ENCODE results near the gene SUGCT. TPM values are rescaled to one million over a fixed set of nuclear protein-coding genes. Genes with fewer than 3 reads are reported as not detected.

Gene SUGCT
- total RNA-seq, 1 donor from 2014 or later: 9.8 TPM

DNA sequence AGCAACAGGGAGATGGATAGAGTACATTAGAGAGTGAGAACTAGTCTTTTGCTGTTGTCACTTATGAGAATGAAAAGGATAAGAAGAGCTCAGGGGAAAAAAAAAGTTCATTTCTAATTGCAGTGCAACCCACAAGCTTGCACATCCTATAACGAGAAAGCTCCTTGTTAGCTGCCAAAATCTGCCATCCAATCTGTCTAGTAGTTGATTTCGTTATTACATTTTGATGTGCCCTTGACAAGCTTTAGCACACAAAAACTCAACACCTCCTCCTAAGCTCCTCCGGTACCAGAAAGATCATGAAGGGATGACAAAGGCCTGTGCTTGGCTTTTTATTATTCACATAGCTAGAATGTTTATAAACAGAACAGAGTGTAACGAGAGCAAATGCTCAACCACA lies 519.4 kb downstream of the SUGCT start:
- Mint-ChIP-seq H3K9me3 (peaks cover 13% of the 10 kb centered on the region), H3K4me1 (peaks cover 10% of the 10 kb centered on the region), H3K4me3 (no peak overlapping the region), H3K36me3 (peaks cover 8% of the 10 kb centered on the region), H3K27ac (no peak overlapping the region), H3K27me3 (ENCODE audit: low read depth) (no peaks in the 10 kb centered on the region)
- DNase-seq (ENCODE audit: low spot score in 2 of 2, unreplicated experiment in 2 of 2): no peak
- TF ChIP-seq, protein P1, sequence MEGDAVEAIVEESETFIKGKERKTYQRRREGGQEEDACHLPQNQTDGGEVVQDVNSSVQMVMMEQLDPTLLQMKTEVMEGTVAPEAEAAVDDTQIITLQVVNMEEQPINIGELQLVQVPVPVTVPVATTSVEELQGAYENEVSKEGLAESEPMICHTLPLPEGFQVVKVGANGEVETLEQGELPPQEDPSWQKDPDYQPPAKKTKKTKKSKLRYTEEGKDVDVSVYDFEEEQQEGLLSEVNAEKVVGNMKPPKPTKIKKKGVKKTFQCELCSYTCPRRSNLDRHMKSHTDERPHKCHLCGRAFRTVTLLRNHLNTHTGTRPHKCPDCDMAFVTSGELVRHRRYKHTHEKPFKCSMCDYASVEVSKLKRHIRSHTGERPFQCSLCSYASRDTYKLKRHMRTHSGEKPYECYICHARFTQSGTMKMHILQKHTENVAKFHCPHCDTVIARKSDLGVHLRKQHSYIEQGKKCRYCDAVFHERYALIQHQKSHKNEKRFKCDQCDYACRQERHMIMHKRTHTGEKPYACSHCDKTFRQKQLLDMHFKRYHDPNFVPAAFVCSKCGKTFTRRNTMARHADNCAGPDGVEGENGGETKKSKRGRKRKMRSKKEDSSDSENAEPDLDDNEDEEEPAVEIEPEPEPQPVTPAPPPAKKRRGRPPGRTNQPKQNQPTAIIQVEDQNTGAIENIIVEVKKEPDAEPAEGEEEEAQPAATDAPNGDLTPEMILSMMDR (IDR thresholded peaks at IDR 0.05; ENCODE audit: unreplicated experiment): no peak

DNA sequence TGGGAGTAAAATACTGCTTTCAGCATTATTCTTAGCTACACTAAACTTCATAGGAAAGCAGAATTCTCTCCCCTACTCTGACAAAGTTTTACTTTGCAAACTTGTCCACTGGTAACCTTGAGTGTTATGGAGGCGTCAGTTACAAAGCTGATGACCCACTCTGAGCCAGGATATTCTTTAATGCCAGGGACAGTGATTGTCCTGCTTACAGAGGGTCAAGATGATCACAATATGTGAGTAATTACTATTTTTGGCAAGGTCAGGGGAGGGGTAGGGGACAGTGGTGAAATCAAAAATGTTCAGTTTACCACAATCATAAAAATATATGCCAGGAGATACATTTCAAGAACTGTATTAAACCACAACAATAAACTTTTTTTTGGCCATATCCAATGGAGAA lies 520.6 kb downstream of the SUGCT start:
- Mint-ChIP-seq H3K27me3 (ENCODE audit: low read depth) (no peaks in the 10 kb centered on the region), H3K4me3 (no peak overlapping the region), H3K4me1 (peaks cover 10% of the 10 kb centered on the region), H3K36me3 (peaks cover 8% of the 10 kb centered on the region), H3K9me3 (peaks cover 16% of the 10 kb centered on the region), H3K27ac (no peak overlapping the region)
- TF ChIP-seq, protein P1 (IDR thresholded peaks at IDR 0.05; ENCODE audit: unreplicated experiment): no peak
- DNase-seq (ENCODE audit: low spot score in 2 of 2, unreplicated experiment in 2 of 2): no peak

DNA sequence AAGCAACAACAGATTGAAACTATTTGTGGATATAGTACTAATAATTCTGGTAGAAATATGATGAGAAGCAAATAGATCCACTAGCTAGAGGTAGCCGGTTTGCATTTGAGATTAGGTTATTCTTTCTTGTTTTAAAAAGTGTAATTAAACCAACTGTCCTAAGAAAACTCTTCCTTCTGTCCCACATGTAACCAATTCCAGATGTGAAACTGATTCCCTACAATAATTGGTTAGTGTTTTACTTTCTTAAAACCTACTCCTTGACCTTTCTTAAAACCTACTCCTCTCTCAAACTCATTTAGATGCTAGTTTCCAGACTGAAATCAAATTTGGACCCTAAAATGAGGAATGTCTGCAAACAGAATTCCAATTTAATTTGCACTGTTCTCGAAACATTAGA lies 521.5 kb downstream of the SUGCT start:
- TF ChIP-seq, protein P1 (IDR thresholded peaks at IDR 0.05; ENCODE audit: unreplicated experiment): no peak
- H3K4me1 Mint-ChIP-seq: peaks cover 12% of the 10 kb centered on the region
- H3K27ac Mint-ChIP-seq: peak overlapping the region; percentile 28
- H3K9me3 Mint-ChIP-seq: peaks cover 15% of the 10 kb centered on the region
- H3K4me3 Mint-ChIP-seq: no peak overlapping the region
- H3K36me3 Mint-ChIP-seq: peaks cover 4% of the 10 kb centered on the region
- no peak for DNase-seq (ENCODE audit: low spot score in 2 of 2, unreplicated experiment in 2 of 2)
- no peaks in the 10 kb centered on the region for H3K27me3 Mint-ChIP-seq (ENCODE audit: low read depth)

DNA sequence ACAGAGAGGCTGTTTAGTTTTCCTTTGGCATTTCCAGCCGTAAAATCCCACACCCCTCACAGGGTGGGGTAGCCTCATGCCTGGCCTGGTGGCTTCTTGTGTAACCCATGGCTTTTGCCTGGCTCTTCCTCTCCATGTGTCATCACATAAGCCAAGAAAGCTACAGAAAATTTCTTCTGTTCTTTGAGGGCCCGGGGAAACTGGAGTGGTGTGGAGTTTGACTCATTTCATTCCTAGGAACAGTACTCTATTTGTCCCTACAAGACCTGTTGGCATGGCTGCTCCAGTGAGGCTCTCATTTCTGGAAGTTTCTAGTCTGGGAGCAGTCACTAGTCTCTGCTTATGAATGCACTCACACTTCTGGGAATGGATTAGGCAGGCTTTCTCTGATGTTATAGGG lies 523.9 kb downstream of the SUGCT start:
- TF ChIP-seq, protein P1 (IDR thresholded peaks at IDR 0.05; ENCODE audit: unreplicated experiment): no peak
- DNase-seq (ENCODE audit: low spot score in 2 of 2, unreplicated experiment in 2 of 2): no peak
- H3K36me3 Mint-ChIP-seq: no peaks in the 10 kb centered on the region
- peaks cover 22% of the 10 kb centered on the region for H3K4me1 Mint-ChIP-seq
- H3K27me3 Mint-ChIP-seq (ENCODE audit: low read depth): no peaks in the 10 kb centered on the region
- H3K27ac Mint-ChIP-seq: no peak overlapping the region
- H3K4me3 Mint-ChIP-seq: no peak overlapping the region
- H3K9me3 Mint-ChIP-seq: peaks cover 7% of the 10 kb centered on the region

DNA sequence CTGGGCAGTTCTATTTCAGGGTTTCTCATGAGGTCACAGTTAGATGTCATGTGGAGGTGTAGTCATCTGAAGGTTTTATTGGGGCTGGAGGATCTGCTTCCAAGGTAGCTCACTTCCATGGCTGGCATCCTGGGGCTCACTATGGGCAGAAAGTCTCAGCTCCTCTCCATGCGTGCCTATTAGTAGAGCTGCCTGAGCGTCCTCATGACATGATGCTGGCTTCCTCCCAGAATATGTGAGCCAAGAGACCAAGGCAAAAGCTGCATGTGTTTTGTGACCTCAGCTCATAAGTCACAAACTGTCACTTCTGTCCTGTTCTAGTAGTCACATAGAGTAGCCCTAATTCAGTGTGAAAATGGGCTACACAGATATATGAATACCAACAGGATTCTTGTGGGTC lies 524.4 kb downstream of the SUGCT start:
- DNase-seq (ENCODE audit: low spot score in 2 of 2, unreplicated experiment in 2 of 2): no peak
- H3K36me3 Mint-ChIP-seq: no peaks in the 10 kb centered on the region
- TF ChIP-seq, protein P1 (IDR thresholded peaks at IDR 0.05; ENCODE audit: unreplicated experiment): no peak
- peaks cover 7% of the 10 kb centered on the region for H3K9me3 Mint-ChIP-seq
- H3K4me1 Mint-ChIP-seq: peaks cover 22% of the 10 kb centered on the region
- H3K4me3 Mint-ChIP-seq: no peak overlapping the region
- H3K27ac Mint-ChIP-seq: no peak overlapping the region
- H3K27me3 Mint-ChIP-seq (ENCODE audit: low read depth): no peaks in the 10 kb centered on the region

DNA sequence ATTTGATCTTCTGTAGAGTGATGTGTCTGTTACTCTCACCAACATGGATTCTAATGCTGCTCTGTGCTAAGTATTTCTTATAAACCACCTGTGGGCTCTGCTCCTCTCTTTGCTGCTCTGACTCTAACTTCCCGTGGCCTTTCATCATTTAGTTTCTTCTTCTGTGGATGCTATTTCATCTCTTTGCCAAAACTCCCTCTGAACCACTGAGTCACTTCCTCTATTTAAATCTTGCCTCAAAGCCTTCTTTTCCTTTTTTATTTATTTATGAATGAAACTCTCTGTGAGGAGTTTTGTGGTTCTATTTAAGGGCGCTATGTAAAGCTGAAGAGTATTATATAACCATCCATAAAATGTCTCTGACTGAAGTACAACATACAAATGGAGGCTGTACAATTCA lies 538.5 kb downstream of the SUGCT start:
- Mint-ChIP-seq H3K36me3 (no peaks in the 10 kb centered on the region), H3K27me3 (ENCODE audit: low read depth) (no peaks in the 10 kb centered on the region), H3K27ac (peak overlapping the region; percentile 5), H3K4me3 (no peak overlapping the region), H3K9me3 (peaks cover 8% of the 10 kb centered on the region), H3K4me1 (peaks cover 6% of the 10 kb centered on the region)
- TF ChIP-seq, protein P1 (IDR thresholded peaks at IDR 0.05; ENCODE audit: unreplicated experiment): no peak
- DNase-seq (ENCODE audit: low spot score in 2 of 2, unreplicated experiment in 2 of 2): no peak

All from mesothelial cell of epicardium (in vitro differentiated cells).